HG02610 (cell line): Measurements from ENCODE around the gene QPCTL.
"Not testable (repeated sequence)": the region's sequence is repeated elsewhere in the genome, so short reads cannot be mapped to it uniquely, and the experiment has no call there.

Experiments used
- ATAC-seq: cut with Tn5 transposase; IDR thresholded peaks from one replicate; pipeline ENCODE4 v1.9.1; 2021; ENCODE audit warnings: mild to moderate bottlenecking, moderate library complexity; ENCODE audit not compliant: unreplicated experiment

The QPCTL gene

GRCh38 chr19:45716359-45717130 is 24.1 kb downstream of the QPCTL start:
- no peak for ATAC-seq

GRCh38 chr19:45717131-45717982 is 24.9 kb downstream of the QPCTL start:
- peak; percentile 92 for ATAC-seq

- ATAC-seq, result no peak
Measured at GRCh38 chr19:45717983-45718650, 25.7 kb downstream of the QPCTL start.

- ATAC-seq, result not testable (repeated sequence)
Measured at GRCh38 chr19:45720065-45720464, 27.6 kb downstream of the QPCTL start.

- ATAC-seq, result not testable (repeated sequence)
Measured at GRCh38 chr19:45728683-45729082, 36.2 kb downstream of the QPCTL start.

- no peak for ATAC-seq
Measured at GRCh38 chr19:45729800-45730290, 37.4 kb downstream of the QPCTL start.

- peak; percentile 92 for ATAC-seq
Measured at GRCh38 chr19:45730368-45731288, 38.2 kb downstream of the QPCTL start, which contains the start of gene FBXO46. FBXO46 (minus strand) TSS chr19:45730896; CDS start chr19:45713495, 17,401 bp downstream.

- ATAC-seq, result no peak
Measured at GRCh38 chr19:45733160-45733810, 40.8 kb downstream of the QPCTL start, which contains the start of gene MEIOSIN. MEIOSIN (plus strand) TSS chr19:45733439; CDS start chr19:45735377, 1,938 bp downstream.

- no peak for ATAC-seq
Measured at GRCh38 chr19:45739498-45740439, 47.3 kb downstream of the QPCTL start.

GRCh38 chr19:45742969-45743368 is 50.5 kb downstream of the QPCTL start:
- no peak for ATAC-seq

GRCh38 chr19:45745606-45746005 is 53.1 kb downstream of the QPCTL start:
- no peak for ATAC-seq

- no peak for ATAC-seq
Measured at GRCh38 chr19:45746866-45747265, 54.4 kb downstream of the QPCTL start.

GRCh38 chr19:45747513-45747912 is 55.0 kb downstream of the QPCTL start:
- ATAC-seq, result no peak

- ATAC-seq, result not testable (repeated sequence)
Measured at GRCh38 chr19:45751483-45751882, 59.0 kb downstream of the QPCTL start.

GRCh38 chr19:45752639-45753038 is 60.2 kb downstream of the QPCTL start:
- no peak for ATAC-seq

GRCh38 chr19:45753548-45753947 is 61.1 kb downstream of the QPCTL start:
- ATAC-seq, result no peak
